Right kidney (tissue), 1 donor: ENCODE data around the gene IGSF23.
"Not testable (repeated sequence)": the region's sequence is repeated elsewhere in the genome, so short reads cannot be mapped to it uniquely, and the experiment has no call there.

Source experiments
- DNase-seq: peaks from one replicate; pipeline ENCODE4 v3.0.0-alpha.2; 2016

IGSF23 gene

GRCh38 chr19:44666852-44667556 lies 53.6 kb downstream of the IGSF23 start:
- no peak for DNase-seq

GRCh38 chr19:44668985-44669764 lies 55.8 kb downstream of the IGSF23 start:
- DNase-seq, result no peak

- not testable (repeated sequence) for DNase-seq
Measured at GRCh38 chr19:44670027-44670426, 56.7 kb downstream of the IGSF23 start.

GRCh38 chr19:44671400-44671799 lies 58.0 kb downstream of the IGSF23 start, which contains the start of gene CEACAM19:
Gene CEACAM19 (plus strand): TSS chr19:44671482. CDS start chr19:44671932, 450 bp downstream.
- no peak for DNase-seq

- DNase-seq, result no peak
Measured at GRCh38 chr19:44672226-44672625, 58.9 kb downstream of the IGSF23 start.

- no peak for DNase-seq
Measured at GRCh38 chr19:44673510-44673909, 60.1 kb downstream of the IGSF23 start.

- peak; percentile 50 for DNase-seq
Measured at GRCh38 chr19:44675521-44675920, 62.2 kb downstream of the IGSF23 start.

GRCh38 chr19:44677019-44677811 lies 63.9 kb downstream of the IGSF23 start:
- no peak for DNase-seq

- DNase-seq, result no peak
Measured at GRCh38 chr19:44680536-44680935, 67.2 kb downstream of the IGSF23 start.

- DNase-seq, result no peak
Measured at GRCh38 chr19:44681992-44682790, 68.8 kb downstream of the IGSF23 start.

GRCh38 chr19:44682807-44683206 lies 69.4 kb downstream of the IGSF23 start:
- no peak for DNase-seq

- DNase-seq, result no peak
Measured at GRCh38 chr19:44683434-44684210, 70.3 kb downstream of the IGSF23 start.

- DNase-seq, result not testable (repeated sequence)
Measured at GRCh38 chr19:44684396-44684795, 71.0 kb downstream of the IGSF23 start.

- DNase-seq, result peak; percentile 26
Measured at GRCh38 chr19:44684892-44685863, 71.8 kb downstream of the IGSF23 start.

- no peak for DNase-seq
Measured at GRCh38 chr19:44685877-44686276, 72.5 kb downstream of the IGSF23 start.
